ENCODE measurements around the gene CMTM6.

CMTM6 gene

GRCh38 chr3:32440611-32441350, 61.9 kb downstream of the CMTM6 start:
- peak; percentile 17 for DNase-seq

GRCh38 chr3:32439421-32439820, 63.2 kb downstream of the CMTM6 start:
- DNase-seq, result peak; percentile 15

- peak; percentile 39 for DNase-seq
These were observed 63.9 kb downstream of the CMTM6 start for GRCh38 chr3:32438596-32439344.

GRCh38 chr3:32437896-32438295, 64.8 kb downstream of the CMTM6 start:
- DNase-seq, result peak; percentile 19

GRCh38 chr3:32436816-32437189, 65.8 kb downstream of the CMTM6 start:
- DNase-seq, result peak; percentile 23

- DNase-seq, result peak; percentile 24
These were observed 66.5 kb downstream of the CMTM6 start for GRCh38 chr3:32435911-32436815.

GRCh38 chr3:32434206-32434605, 68.4 kb downstream of the CMTM6 start:
- DNase-seq, result no peak

- DNase-seq, result peak; percentile 51
These were observed 69.7 kb downstream of the CMTM6 start for GRCh38 chr3:32432711-32433530.

GRCh38 chr3:32432045-32432710, 70.5 kb downstream of the CMTM6 start:
- DNase-seq, result peak; percentile 31

GRCh38 chr3:32431481-32431880, 71.2 kb downstream of the CMTM6 start:
- peak; percentile 26 for DNase-seq
